Ectodermal cell (in vitro differentiated cells): ENCODE results near the gene STRN.

Source experiments
- H3K27ac ChIP-seq: 2 replicates; pipeline ENCODE4 v1.7.0; 2013; ENCODE audit warnings: mild to moderate bottlenecking, low read depth, low read length; ENCODE audit not compliant: insufficient read depth, poor library complexity, severe bottlenecking
- H3K27me3 ChIP-seq: 2 replicates; pipeline ENCODE4 v1.7.0; 2013; ENCODE audit warnings: mild to moderate bottlenecking, low read length; ENCODE audit not compliant: insufficient read depth, control insufficient read depth, poor library complexity, severe bottlenecking
- H3K36me3 ChIP-seq: one replicate; pipeline ENCODE4 v1.7.0; 2013; ENCODE audit warnings: low read length; ENCODE audit not compliant: control insufficient read depth, insufficient read depth
- H3K4me1 ChIP-seq: one replicate; pipeline ENCODE4 v1.7.0; 2013; ENCODE audit warnings: low read length; ENCODE audit not compliant: control insufficient read depth, insufficient read depth
- H3K4me3 ChIP-seq: 2 replicates; pipeline ENCODE4 v1.7.0; 2013; ENCODE audit warnings: low read depth, low read length, control low read depth; ENCODE audit not compliant: insufficient read depth
- H3K9me3 ChIP-seq: 2 replicates; pipeline ENCODE4 v1.7.0; 2013; ENCODE audit warnings: mild to moderate bottlenecking, low read length, moderate library complexity; ENCODE audit not compliant: control insufficient read depth
- WGBS, 2 experiments: methylation state at CpG; one replicate each; pipeline ENCODE4 v1.1.7; 2013; ENCODE audit warnings: missing lambda C conversion rate in 2 of 2; 5-methylcytosine and 5-hydroxymethylcytosine counted together

STRN gene

DNA sequence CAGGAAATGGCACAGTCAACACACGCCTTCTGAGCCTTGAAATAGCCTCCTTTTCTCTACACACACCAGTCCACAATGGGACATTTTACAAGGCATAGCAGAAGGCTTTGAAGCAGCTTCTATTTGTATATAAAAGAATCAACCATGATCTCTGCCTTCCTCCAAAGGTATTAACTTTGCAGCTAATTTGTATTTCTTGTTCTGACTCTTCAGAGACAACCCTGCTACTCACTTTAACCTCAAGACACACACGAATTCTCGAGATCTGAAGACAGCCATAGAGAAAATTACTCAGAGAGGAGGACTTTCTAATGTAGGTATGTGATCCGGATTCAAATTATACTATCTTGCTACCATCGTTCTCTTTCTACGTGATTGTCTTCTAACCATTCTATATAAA, 165.2 kb downstream of the STRN start:
- H3K36me3 ChIP-seq: no peaks in the 10 kb centered on the region
- no peaks in the 10 kb centered on the region for H3K27me3 ChIP-seq
- WGBS, 2 experiments: 87 to 89% methylated on average over 1 to 6 of the region's 6 CpGs
- no peaks in the 10 kb centered on the region for H3K9me3 ChIP-seq
- H3K4me1 ChIP-seq: no peaks in the 10 kb centered on the region
- H3K4me3 ChIP-seq: no peak overlapping the region
- no peak overlapping the region for H3K27ac ChIP-seq

DNA sequence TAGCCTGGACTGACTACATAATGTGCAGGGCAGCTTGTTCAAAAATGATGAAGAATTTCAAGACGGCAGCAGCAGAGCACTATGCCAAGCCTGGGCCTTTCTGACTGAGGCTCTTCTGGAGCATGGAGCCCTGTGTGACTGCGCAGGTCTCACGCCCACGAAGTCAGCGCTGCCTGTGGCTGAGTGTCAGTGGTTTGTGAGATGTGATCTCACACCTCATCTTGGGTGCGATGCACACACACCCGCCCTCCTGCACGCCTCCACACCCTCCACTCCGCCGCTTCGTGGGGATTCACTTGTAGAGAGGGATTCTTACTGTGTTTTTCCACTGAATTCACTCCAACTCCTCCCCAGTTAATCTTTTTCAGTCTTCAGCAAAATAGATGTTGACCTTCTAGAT, 166.0 kb downstream of the STRN start:
- WGBS, 2 experiments: 95 to 96% methylated on average over 11 of the region's 11 CpGs
- no peaks in the 10 kb centered on the region for H3K9me3 ChIP-seq
- H3K27ac ChIP-seq: no peak overlapping the region
- no peaks in the 10 kb centered on the region for H3K27me3 ChIP-seq
- H3K36me3 ChIP-seq: no peaks in the 10 kb centered on the region
- no peaks in the 10 kb centered on the region for H3K4me1 ChIP-seq
- no peak overlapping the region for H3K4me3 ChIP-seq

DNA sequence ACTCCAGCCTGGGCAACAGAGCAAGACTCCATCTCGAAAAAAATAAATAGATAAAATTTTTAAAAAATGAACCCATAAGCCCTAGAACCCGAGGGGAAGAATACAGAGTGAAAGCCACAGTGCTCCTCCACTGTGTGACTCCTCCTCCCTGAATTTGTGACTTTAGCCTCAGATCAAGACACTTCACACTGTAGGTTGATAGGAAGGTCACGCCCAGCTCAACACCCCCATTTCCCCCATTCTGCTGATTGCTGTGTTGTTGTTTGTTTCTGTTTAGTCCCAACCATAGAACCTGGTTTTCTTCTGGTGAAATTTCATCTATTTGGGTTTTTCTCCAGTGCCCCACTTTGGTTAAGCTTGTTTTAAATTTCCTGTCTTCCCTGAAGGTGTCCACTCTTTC, 167.6 kb downstream of the STRN start:
- H3K4me3 ChIP-seq: no peak overlapping the region
- no peak overlapping the region for H3K27ac ChIP-seq
- no peaks in the 10 kb centered on the region for H3K36me3 ChIP-seq
- 87 to 97% methylated on average over 2 to 3 of the region's 3 CpGs for WGBS, 2 experiments
- H3K9me3 ChIP-seq: no peaks in the 10 kb centered on the region
- no peaks in the 10 kb centered on the region for H3K4me1 ChIP-seq
- no peaks in the 10 kb centered on the region for H3K27me3 ChIP-seq

DNA sequence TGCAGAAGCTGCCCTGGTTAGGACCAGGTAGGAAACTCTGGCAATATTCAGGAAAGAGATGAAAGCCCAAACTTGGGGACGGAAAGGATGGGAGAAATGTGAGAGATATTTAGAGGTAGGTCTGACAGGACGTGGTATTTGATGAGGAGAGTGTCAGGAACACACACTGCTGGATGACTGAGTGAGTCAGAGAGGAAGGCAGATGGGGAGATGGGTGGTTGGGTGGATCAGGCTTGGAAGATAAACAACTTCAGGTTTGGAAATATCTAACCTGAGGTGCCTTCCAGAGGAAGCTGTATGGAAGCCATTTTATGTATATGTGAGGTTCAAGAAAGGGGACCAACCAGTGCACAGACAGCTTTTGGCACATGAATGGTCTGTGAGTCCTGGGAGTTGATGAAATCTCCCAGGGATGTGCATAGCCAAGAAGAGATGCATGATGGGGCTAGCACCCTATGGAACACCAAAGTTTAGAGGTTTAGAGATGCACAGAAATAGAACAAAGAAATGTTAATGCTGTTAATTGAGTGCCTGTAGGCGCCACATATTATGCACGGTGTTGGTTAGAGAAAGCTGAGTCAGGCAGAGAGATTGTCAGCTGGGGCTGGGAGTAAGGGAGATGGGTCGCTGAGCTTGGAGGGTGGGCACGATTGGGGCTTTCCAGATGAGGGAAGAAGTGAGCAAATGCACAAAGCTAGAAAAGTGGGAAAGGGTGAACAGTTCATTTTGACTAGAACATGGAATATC, 168.8 kb downstream of the STRN start:
- Histone ChIP-seq H3K9me3 (no peaks in the 10 kb centered on the region), H3K4me3 (no peak overlapping the region), H3K27ac (no peak overlapping the region), H3K36me3 (no peaks in the 10 kb centered on the region), H3K27me3 (no peaks in the 10 kb centered on the region), H3K4me1 (no peaks in the 10 kb centered on the region)
- 54 to 61% methylated on average over 6 of the region's 6 CpGs for WGBS, 2 experiments
